Liver (tissue), 9 donors: ENCODE results near the gene PODXL2. TPM values are rescaled to one million over a fixed set of nuclear protein-coding genes. Genes with fewer than 3 reads are reported as not detected.

Experiments
- DNase-seq: peaks from one replicate; pipeline ENCODE4 v3.0.0-alpha.2; 2017; ENCODE audit warnings: low spot score
- H3K27ac ChIP-seq, 2 donors: one replicate each; pipeline ENCODE4 v1.7.0; 2013; ENCODE audit warnings: inconsistent platforms in 2 of 2, low read length in 2 of 2, control low read depth in 1 of 2, low read depth in 1 of 2, mild to moderate bottlenecking in 1 of 2
- H3K27me3 ChIP-seq, 4 donors: one replicate each; pipeline versions ENCODE4 v1.6.1 to v1.7.0; 2013; ENCODE audit warnings: low read length in 3 of 4, inconsistent platforms in 1 of 4, mild to moderate bottlenecking in 1 of 4, moderate library complexity in 1 of 4; ENCODE audit not compliant: control insufficient read depth in 4 of 4, insufficient read depth in 4 of 4
- H3K36me3 ChIP-seq, 4 donors: one replicate each; pipeline versions ENCODE4 v1.6.1 to v1.7.0; 2013; ENCODE audit warnings: low read length in 3 of 4, mild to moderate bottlenecking in 3 of 4, low read depth in 1 of 4, moderate library complexity in 1 of 4; ENCODE audit not compliant: control insufficient read depth in 4 of 4, insufficient read depth in 3 of 4
- H3K4me1 ChIP-seq, 4 donors: one replicate each; pipeline versions ENCODE4 v1.6.1 to v1.7.0; 2013; ENCODE audit warnings: low read length in 3 of 4, mild to moderate bottlenecking in 3 of 4, moderate library complexity in 1 of 4; ENCODE audit not compliant: control insufficient read depth in 4 of 4, insufficient read depth in 4 of 4
- H3K4me3 ChIP-seq, 3 donors: one replicate each; pipeline versions ENCODE4 v1.6.1 to v1.7.0; 2013; ENCODE audit warnings: low read length in 3 of 3, control low read depth in 1 of 3, low read depth in 1 of 3, mild to moderate bottlenecking in 1 of 3
- H3K9ac ChIP-seq, 2 donors: one replicate each; pipeline ENCODE4 v1.7.0; 2013; ENCODE audit warnings: low read length in 2 of 2, mild to moderate bottlenecking in 2 of 2, moderate library complexity in 2 of 2, control low read depth in 1 of 2, low read depth in 1 of 2
- H3K9me3 ChIP-seq, 4 donors: one replicate each; pipeline versions ENCODE4 v1.6.1 to v1.7.0; 2013; ENCODE audit warnings: low read length in 3 of 4; ENCODE audit not compliant: control insufficient read depth in 4 of 4
- ATF3 ChIP-seq: IDR thresholded peaks from 2 replicates; pipeline ENCODE4 v1.6.1; 2016; ENCODE audit warnings: antibody characterized with exemption
- CTCF ChIP-seq: fragments of 150-350 bp; IDR thresholded peaks from 2 replicates; pipeline ENCODE4 v1.5.1; 2017; ENCODE audit warnings: improper control_type of control experiment, low read depth, low read length; ENCODE audit not compliant: missing input control
- EGR1 ChIP-seq, 2 donors: IDR thresholded peaks; 2 replicates each; pipeline ENCODE4 v1.6.1; 2016 to 2018; ENCODE audit warnings: antibody characterized with exemption in 2 of 2, low read depth in 2 of 2
- FOXA1 ChIP-seq: IDR thresholded peaks from 2 replicates; pipeline ENCODE4 v1.6.1; 2016; ENCODE audit warnings: antibody characterized with exemption
- FOXA2 ChIP-seq: IDR thresholded peaks from 2 replicates; pipeline ENCODE4 v1.6.1; 2016; ENCODE audit warnings: antibody characterized with exemption
- GABPA ChIP-seq, 2 donors: IDR thresholded peaks in 1 of 2; conservative IDR thresholded peaks in 1 of 2; 2 replicates each; pipeline ENCODE4 v1.6.1; 2016; ENCODE audit warnings: antibody characterized with exemption in 2 of 2, mild to moderate bottlenecking in 1 of 2, moderate library complexity in 1 of 2
- HNF4A ChIP-seq, 2 donors: conservative IDR thresholded peaks; 2 replicates each; pipeline ENCODE4 v1.6.1; 2016; ENCODE audit warnings: antibody characterized with exemption in 2 of 2, mild to moderate bottlenecking in 2 of 2
- HNF4G ChIP-seq: IDR thresholded peaks from 2 replicates; pipeline ENCODE4 v1.6.1; 2016; ENCODE audit warnings: antibody characterized with exemption
- JUND ChIP-seq, 2 donors: IDR thresholded peaks; 2 replicates each; pipeline ENCODE4 v1.6.1; 2016; ENCODE audit warnings: antibody characterized with exemption in 2 of 2
- MAX ChIP-seq: IDR thresholded peaks from 2 replicates; pipeline ENCODE4 v1.6.1; 2016; ENCODE audit warnings: antibody characterized with exemption
- NR2F2 ChIP-seq: IDR thresholded peaks from 2 replicates; pipeline ENCODE4 v1.6.1; 2016; ENCODE audit warnings: antibody characterized with exemption
- RAD21 ChIP-seq, 2 donors: IDR thresholded peaks; 2 replicates each; pipeline ENCODE4 v1.6.1; 2016; ENCODE audit warnings: antibody characterized with exemption in 2 of 2, mild to moderate bottlenecking in 2 of 2
- REST ChIP-seq: IDR thresholded peaks from 2 replicates; pipeline ENCODE4 v1.6.1; 2016; ENCODE audit warnings: antibody characterized with exemption, mild to moderate bottlenecking
- RXRA ChIP-seq, 2 donors: IDR thresholded peaks; 2 replicates each; pipeline ENCODE4 v1.6.1; 2017 to 2018; ENCODE audit warnings: antibody characterized with exemption in 2 of 2, mild to moderate bottlenecking in 1 of 2
- SP1 ChIP-seq: IDR thresholded peaks from 2 replicates; pipeline ENCODE4 v1.6.1; 2018; ENCODE audit warnings: antibody characterized with exemption, mild to moderate bottlenecking
- TAF1 ChIP-seq: conservative IDR thresholded peaks from 2 replicates; pipeline ENCODE4 v1.6.1; 2016; ENCODE audit warnings: antibody characterized with exemption, mild to moderate bottlenecking
- YY1 ChIP-seq: IDR thresholded peaks from 2 replicates; pipeline ENCODE4 v1.6.1; 2016; ENCODE audit warnings: antibody characterized with exemption, mild to moderate bottlenecking
- ZBTB33 ChIP-seq: IDR thresholded peaks from 2 replicates; pipeline ENCODE4 v1.6.1; 2016; ENCODE audit warnings: antibody characterized with exemption
- WGBS: extraction: QIAGEN DNeasy Blood & Tissue Kit; methylation state at CpG from one replicate; pipeline ENCODE4 v1.1.7; 2013; 5-methylcytosine and 5-hydroxymethylcytosine counted together
- polyA plus RNA-seq, 2 donors: library from polyadenylated mRNA; stranded (reverse) in 1 of 2; unstranded in 1 of 2; fragments of 200-250 nt in 1 of 2; fragments of >200 nt in 1 of 2; fragmentation: Nextera tagmentation in 1 of 2; extraction: Ambion mirVana in 1 of 2; gene quantifications; one replicate each; pipeline versions ENCODE4 v1.2.1 to v1.2.3, GENCODE V29; 2013 to 2015
- total RNA-seq, 2 donors: library from RNA; depleted of rRNA; stranded (reverse); fragments of >200 nt; gene quantifications; one replicate each; pipeline ENCODE4 v1.2.3, GENCODE V29; 2014
- donor health status: healthy.
- donor health status: healthy.
- donor health status: healthy.
- donor health status: healthy.
- donor health status: healthy.

The PODXL2 gene
- total and polyA plus RNA-seq, 4 donors = 0.47 to 1.4 (median 0.88) TPM

- peak; percentile 50 for DNase-seq
- WGBS = 87% methylated on average over 5 of the region's 5 CpGs
- no peak overlapping the region for H3K9ac ChIP-seq
These were observed 35.8 kb upstream of the PODXL2 start for GRCh38 chr3:127593178-127593577.

More at GRCh38 chr3:127593178-127593577, 35.8 kb upstream of the PODXL2 start:
- Histone ChIP-seq H3K27me3 (no peaks in the 10 kb centered on the region), H3K36me3 (no peaks in the 10 kb centered on the region), H3K9me3 (no peaks in the 10 kb centered on the region), H3K27ac (no peak overlapping the region), H3K4me1 (peaks cover 8 to 23% (median 18%) of the 10 kb centered on the region in 4 donors), H3K4me3 (no peak overlapping the region)
- TF ChIP-seq HNF4G (no peak), MAX (no peak), RXRA (IDR thresholded peaks at IDR 0.05) (no peak), EGR1 (IDR thresholded peaks at IDR 0.05; ENCODE audit: low read depth in 2 of 2) (no peak), FOXA1 (no peak), YY1 (no peak), RAD21 (IDR thresholded peaks at IDR 0.05) (no peak), HNF4A (conservative IDR thresholded peaks at IDR 0.05) (no peak), TAF1 (no peak), JUND (IDR thresholded peaks at IDR 0.05) (no peak), SP1 (no peak), ZBTB33 (no peak), ATF3 (no peak), REST (no peak), GABPA (IDR thresholded peaks at IDR 0.05 in 1 of 2, conservative IDR thresholded peaks at IDR 0.05 in 1 of 2) (no peak), CTCF (no peak), FOXA2 (no peak), NR2F2 (no peak)
